ENCODE results near the gene WNT7B.

The WNT7B gene

DNA sequence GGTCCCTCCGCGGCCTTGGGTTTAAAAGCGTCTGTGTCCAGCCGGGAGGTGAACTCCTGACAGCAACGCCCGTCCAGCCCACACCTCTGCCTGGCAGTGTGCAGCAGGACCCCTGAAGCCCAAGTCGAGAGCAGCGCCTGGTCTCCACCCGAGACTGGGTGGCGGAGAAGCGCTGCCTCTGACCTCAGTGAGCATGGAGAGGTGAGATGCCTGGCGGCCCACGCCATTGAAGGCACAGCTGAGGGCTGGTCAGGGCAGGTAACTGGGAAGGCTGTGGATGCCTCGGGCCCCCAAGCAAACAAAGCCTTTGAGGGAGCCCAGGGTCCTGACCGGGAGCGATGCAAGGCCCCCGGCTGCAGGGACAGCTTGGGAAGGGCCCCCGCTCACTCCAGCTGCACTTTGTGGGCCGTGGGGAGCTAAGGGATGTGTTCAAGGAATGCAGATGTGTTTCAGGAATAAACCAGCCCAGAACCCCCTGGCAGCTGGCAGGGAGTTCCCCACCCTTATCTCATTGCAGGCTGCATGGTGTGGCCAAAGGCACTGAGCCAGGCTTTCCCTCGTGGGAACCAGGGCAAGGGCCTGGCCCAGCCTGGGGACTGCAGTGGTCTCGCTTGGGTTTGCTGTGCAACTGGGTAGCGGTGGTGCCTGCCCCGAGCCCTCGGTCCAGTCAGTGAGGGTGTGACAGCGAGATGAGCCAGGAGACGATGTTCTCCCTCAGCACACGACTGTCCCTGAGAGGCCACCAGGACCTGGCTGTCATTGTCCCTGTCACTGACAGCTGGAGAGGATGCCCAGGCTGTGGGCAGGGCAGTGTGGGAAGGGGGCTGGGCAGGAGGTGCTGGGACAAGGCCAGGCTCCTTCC, 92.5 kb downstream of the WNT7B start:
- no peak for DNase-seq

DNA sequence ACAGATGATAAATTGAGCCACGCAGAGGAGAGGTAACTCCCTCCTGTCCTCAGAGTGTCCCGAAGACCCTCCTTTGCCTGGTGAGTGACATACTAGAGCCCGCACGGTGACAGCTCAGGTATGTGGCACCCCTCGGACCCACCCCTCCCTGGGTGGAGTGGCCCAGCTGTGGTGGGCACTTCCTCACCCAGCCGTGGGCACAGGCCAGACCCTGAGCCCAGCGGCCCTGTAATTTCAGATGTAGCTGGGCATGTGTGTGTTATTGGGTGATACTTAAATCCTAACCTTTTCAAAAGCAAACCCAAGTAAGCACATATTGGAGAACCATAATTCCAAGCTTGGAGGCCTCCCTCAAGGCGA, 93.2 kb downstream of the WNT7B start:
- no peak for DNase-seq

DNA sequence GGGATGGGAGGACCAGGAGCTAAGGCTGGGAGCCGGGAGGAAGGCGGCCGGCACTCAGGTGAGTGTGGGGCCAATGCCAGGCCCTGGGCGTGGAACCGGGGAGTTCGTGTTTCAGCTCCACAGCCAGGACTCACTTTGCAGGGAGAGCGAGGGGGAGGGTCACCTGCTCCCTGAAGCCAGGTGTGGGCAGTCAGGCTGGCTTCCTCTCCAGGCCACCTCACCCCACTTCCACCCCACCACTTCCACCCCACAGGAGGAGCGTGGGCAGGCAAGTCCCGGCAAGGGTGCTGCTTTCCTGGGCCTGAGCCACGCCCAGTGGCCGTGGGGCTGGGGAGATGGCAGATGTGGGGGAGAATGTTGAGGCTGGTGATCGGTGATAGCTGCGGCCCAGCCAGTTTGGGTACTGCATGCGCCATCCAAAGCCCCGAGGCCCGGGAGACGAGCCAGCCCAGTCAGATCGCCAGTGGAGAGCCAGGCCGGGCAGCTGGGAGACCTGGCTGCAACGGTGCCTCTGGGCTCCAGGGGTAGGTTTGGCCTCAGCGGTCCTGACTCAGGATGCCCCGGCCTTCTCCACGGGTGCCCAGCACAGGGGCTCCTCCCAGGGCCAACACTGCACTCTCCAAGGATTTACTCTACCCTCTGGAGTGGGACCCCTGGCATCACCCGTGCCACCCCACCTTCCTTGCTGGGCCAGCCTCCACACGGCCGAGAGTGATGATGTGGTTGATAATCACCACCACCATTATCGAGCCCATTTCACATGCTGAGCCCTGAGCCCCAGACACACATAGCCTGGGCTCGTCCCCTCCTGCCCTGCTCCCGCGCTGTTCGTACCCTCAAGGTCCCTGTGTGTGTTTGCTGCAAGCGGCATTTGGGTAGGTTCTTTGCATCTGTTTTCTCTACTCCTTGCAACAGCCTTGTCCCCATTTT, 93.8 kb downstream of the WNT7B start:
- no peak for DNase-seq

GRCh38 chr22:45881524-45881875, 95.5 kb downstream of the WNT7B start:
- no peak for DNase-seq

DNA sequence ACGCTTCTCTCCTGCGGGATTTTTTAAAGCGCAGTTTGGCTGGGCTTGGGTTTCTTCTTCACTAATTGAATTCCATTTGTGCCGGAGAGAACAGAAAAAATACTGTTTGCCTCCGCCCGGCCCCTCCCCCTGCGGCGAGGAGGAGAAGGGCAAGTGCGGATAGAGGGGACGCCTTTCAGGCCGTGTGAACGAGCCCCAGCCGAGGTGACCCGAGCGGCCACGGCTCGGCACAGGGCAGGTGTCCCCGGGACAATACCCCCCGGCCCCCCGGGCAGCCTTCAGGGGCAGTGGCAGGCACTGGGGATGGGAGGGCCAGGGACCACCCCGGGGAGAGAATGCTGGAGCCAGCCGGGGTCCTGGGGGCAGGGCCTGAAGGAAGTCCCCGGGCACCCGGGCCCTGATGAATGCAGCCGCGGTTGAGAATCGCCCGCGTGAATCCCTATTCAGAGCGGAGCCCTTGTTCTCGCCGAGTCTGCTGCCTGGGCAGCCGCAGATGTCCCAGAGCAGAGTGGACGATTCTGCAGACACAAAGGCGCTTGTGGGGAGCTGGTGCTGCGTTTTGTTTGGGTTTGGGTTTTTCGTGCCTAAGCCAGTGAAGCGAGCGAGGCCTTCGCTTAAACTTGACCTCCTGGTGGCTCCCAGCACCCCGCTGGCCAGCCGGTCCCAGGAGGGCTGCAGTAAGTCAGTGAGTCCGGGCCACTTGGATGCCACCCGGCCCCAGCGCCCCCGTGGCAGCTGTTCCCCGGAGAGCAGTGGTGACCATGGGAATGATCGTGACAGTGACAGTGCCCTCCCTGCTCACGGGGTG, 96.0 kb downstream of the WNT7B start:
- DNase-seq = no peak

DNA sequence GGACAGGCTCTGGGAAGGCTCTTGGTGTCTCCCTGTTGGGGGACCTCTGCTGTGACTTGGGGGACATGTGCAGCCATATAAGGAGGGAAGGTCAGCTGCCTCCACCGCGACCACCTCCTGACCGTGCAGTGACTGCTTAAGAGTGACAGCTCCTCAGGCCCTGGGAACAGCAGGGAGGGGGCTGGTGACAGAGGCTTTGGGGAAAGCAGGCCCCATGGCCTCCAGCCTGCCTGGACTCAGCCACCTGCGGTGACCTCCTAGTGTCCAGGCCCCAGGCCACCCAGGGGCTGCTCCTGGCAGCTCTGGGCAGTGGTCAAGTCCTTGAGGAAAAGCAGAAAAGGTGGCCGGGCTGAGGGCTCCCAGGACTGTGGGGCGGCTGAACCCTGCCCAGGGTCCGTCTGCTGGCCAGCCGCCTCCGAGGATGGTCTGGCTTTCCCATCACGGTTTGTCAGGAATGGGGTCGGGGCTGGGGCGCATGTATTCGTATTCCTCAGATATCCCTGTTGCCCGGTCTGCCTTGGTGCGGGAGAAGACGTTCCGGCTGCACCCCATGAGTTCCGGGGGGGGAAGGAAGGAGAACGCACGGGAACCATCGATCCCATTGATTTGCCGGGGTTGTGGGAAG, 96.8 kb downstream of the WNT7B start:
- DNase-seq = no peak

DNA sequence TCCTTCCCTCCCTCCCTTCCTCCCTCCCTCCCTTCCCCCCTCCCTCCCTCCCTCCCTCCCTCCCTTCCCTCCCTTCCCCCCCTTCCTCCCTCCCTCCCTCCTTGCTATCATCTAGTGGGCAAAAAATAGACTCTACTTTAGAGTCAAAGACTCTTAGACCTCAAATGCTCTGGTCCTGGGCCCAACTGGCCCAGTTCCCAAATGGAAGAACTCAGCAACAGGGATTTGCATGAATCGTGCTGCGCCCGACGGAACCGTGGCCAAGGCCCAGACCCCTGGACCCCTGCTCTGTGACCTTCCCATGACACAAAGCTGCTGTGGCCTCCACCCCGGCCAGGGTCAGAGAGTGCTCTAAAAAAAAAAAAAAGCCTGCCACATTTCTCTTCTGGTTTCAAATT, 97.4 kb downstream of the WNT7B start:
- no peak for DNase-seq

GRCh38 chr22:45878901-45879551, 97.9 kb downstream of the WNT7B start:
- peak; percentile 50 for DNase-seq

- DNase-seq = peak; percentile 91
Observed at GRCh38 chr22:45878051-45878781, 98.7 kb downstream of the WNT7B start.

GRCh38 chr22:45877651-45878050, 99.3 kb downstream of the WNT7B start:
- peak; percentile 42 for DNase-seq

- no peak for DNase-seq
Observed at GRCh38 chr22:45877036-45877380, 100.0 kb downstream of the WNT7B start.

- DNase-seq = no peak
Observed at GRCh38 chr22:45876136-45877035, 100.6 kb downstream of the WNT7B start.

- DNase-seq = no peak
Observed at GRCh38 chr22:45872659-45873263, 104.2 kb downstream of the WNT7B start.

DNA sequence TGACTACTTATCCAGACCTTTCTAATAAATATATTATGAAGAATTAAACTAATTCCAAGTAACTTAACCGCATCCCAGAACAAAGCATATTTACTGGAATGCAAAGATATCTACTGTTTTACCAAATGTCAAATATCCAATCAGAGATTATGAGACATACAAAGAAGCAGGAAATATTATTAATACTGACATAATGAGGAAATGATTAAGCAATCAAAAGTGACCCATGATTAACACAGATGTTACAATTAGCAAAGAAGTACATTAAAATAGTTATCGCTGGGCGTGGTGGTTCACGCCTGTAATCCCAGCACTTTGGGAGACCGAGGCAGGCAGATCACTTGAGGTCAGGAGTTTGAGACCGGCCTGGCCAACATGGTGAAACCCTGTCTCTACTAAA, 105.2 kb downstream of the WNT7B start:
- no peak for DNase-seq
